Mesenteric fat pad (tissue), 1 donor: Measurements from ENCODE around the gene ECSCR. TPM values are rescaled to one million over a fixed set of nuclear protein-coding genes. Genes with fewer than 3 reads are reported as not detected.
A peak's percentile ranks its signal among the peaks of the same experiment; 100 is the strongest.
"Not testable (repeated sequence)": the region's sequence is repeated elsewhere in the genome, so short reads cannot be mapped to it uniquely, and the experiment has no call there.

Experiments used
- DNase-seq: peaks from one replicate; pipeline ENCODE4 v3.0.0-alpha.2; 2020; ENCODE audit warnings: low spot score
- total RNA-seq: library from RNA; stranded (reverse); fragmentation: NEBNext Ultra II Directional; extraction: Animal tissue kit (Norgen Biotek cat#: 25700); gene quantifications from one replicate; pipeline ENCODE4 v1.2.1, GENCODE V29; 2021
- donor health status: DM: yes; HTN: yes; CAD: no.

ECSCR gene
- total RNA-seq, 1 donor from 2014 or later, result 26.7 TPM

DNA sequence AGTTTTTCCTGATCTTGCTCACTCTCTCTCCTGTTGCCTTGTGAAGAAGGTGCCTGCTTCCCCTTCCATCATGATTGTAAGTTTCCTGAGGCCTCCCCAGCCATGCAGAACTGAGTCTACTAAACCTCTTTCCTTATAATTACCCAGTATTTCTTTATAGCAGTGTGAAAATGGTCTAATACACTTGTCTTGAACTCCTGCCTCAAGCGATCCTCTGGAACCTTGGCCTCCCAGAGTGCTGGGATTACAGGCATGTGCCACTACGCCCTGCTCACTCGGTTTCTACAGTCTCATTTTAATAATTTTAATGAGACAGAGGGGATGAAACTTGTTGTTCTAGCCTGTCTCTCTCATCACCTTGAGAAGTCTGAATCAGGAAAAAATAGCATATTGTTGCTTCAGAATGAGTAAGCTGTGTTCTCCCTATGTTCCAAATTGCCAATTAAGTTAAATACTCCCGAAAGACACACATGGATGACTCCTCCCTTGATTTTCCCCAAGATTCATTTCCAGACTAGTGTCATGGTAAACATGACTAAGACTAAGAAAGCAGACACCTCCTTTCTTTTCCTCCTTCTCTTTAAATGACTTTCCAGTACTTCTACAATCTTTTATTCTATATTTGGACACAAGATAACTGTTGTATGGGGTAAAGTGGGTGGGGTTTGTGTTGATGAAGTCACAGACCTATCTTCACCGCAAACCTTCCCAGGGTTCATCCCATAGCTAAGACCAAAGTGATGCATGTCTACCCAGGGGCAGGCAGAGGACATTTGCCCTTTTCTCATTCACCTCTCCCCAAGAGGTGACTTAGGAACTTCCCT, 15.4 kb downstream of the ECSCR start:
- DNase-seq, result no peak

DNA sequence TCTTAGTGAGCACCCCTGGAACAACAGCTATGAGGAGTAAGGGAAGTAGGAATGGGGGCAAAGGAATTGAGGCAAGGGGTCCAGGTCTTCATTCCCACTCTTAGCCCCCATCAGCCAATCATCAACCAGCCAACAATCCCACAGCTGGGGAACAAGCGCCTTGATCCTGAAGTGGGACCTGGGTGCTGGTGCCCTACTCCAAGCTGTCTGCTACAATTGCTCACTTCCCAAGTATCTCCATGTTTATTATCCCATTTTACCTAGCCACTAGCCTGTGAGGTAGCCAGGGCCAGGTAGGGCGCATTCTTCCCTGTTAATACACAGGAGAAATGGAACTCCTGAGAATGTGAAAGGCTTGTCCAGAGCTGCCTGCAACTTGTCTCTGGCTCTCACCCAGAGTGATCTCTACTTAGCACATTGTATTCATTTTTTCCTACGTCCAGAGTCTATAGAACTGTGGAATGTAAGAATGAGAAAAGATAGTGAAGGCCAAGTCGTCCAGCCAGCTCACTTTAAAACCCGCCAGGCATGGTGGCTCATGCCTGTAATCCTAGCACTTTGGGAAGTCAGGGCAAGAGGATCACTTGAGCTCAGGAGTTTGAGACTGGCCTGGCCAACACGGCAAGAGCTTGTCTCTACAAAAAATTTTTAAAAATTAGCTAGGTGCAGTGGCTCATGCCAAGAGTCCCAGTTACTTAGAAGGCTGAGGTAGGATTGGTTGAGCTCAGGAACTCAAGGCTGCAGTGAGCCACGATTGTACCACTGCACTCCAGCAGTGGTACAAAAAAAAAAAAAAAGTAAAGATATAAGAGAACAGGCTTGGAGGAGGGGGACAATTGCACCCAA, 17.0 kb downstream of the ECSCR start:
- no peak for DNase-seq

DNA sequence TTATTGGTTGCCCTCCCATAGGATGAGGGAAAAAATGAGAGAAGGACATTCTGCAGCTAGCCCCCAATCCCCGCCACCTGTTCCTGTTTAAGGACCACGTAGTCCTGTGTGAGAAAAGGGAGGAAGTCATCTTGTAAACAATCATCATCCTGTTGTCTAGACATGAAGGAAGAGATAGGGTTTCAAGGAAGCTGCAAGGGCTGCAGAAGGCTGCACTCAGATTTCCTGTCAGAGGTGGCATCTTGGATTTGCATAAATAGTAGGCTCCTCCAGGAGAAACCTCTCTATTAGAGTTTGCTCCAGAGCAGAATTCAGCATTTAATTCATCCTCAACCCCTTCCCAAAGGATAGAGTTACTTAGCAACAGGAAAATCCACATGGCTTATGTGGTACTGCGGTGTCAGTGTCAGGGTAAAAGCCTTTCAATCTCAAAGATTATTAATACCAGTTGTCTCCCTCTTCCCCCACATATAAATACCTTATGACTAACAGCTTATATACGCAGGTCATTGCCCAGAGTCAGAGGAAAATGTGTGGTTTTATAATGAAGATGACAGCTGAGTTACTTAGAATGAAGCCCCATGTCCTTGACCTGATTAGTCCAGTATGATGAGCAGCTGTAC, 18.6 kb downstream of the ECSCR start:
- DNase-seq, result peak; percentile 39

DNA sequence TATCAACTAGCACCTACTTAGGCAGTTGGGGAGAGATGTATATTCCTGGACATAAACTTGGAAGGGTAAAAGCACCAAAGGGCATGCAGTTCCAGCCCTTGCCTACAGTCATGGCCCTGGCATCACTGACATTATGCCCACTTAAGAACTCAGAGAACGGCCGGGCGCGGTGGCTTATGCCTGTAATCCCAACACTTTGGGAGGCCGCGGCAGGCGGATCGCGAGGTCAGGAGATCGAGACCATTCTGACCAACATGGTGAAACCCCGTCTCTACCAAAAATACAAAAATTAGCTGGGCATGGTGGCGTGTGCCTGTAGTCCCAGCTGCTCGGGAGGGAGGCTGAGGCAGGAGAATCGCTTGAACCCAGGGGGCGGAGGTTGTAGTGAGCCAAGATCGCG, 22.1 kb downstream of the ECSCR start:
- DNase-seq, result not testable (repeated sequence)

DNA sequence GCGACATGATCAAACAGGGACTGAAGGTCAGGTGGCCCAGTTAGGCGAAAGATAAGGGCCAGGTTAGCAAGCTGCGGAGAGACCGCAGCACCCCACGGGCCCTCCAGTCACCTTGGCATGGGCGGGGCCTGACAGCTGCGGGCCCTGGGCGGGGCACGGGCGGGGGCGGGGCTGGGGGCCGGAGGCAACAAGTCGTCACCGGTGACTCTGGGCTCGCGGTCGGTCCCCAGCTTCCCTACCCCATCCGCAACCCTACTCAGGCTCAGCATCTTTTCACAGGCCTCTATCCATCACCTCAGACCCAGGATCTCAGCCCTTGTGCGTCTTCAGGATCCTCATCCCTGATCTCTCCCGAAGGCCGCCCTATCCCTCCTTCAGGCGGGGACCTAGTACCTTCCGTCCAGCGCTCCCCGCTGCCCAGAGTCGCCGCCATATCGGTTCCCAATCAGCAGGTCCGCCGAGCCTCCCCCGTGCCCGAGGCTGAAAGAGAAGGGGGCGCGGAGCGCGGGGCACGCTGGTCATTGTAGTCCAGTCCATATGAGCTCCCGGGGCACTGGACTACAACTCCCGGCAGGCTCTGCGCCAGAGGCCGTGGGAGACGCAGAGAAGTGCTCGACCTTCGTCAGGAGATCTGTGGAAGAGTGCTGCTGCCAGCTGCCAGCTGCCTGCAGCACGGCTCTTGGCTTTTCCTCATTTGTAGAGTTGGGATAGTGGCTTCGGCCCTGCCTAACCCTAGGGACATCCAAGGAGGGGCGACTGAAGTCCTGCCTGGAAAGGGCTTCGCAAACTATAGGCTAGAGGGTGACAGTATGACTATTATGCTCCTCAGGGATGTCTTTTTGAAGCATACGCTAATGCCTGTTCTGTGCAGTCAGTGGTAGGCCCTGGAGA, 23.3 kb downstream of the ECSCR start, which contains the start of gene DNAJC18:
DNAJC18 (minus strand) TSS at position 513 of the 891 bp plus-strand sequence; CDS start at position 433, 80 bp downstream.
- peak; percentile 97 for DNase-seq

DNA sequence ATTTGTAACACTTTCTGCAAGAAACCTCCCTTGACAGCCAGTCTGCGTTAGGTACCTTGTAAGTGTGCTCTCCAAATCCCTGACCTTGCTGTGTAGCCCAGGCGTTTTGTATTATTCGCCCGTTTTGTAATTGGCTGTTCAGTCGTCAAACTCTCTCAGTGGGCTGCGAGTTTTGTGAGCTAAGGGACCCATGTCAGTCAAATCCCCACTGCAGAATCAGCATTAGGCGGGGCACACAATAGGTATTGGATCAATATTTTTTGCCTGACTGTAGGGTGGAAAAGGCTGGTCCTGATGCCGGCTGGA, 23.9 kb downstream of the ECSCR start:
- no peak for DNase-seq

DNA sequence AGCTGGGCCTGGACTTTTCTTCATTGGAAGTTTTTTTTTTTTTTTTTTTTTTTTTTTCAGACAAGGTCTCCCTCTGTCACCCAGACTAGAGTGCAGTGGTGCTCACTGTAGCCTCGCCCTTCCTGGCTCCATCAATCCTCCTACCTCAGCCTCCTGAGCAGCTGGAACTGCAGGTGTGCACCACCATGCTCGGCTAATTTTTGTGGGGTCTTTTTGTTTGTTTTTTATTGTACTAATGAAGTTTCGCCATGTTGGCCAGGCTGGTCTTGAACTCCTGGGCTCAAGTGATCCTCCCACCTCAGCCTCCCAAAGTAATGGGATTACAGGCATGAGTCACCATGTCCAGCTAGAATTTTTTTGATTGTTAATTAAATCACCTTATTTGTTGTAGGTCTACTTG, 26.9 kb downstream of the ECSCR start:
- no peak for DNase-seq

DNA sequence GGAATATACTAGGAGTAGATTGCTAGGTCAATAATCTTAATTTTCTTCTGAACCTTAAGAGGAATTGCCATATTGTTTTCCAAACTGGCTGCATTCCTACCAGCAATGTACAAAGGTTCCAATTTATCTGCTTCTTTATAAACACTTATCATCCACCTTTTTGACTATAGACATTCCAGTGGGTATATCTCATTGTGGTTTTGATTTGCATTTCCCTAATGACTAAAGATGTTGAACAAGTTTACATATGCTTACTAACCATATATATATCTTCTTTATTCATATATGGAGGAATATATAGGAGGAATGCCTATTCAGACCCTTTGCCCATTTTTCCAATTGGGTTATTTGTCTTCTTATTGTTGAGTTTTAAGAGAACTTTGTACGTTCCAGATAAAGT, 30.8 kb downstream of the ECSCR start:
- no peak for DNase-seq

DNA sequence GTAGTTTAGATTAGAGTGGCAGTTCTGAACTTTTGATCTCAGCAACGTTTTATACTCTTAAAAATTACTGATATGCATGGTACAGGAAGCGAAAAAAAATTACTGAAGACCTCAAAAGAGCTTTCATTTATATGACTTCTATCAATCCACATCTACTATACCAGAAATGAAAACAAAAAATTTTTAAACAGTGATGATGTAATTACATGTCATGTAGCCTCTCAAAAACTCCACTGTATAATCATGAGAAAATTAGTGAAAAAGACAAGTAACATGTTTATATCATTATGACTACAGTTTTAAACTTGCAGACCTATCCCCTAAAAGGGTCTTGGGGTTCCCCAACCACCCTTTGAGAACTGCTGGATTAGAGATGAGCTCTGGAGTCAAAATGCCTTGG, 32.5 kb downstream of the ECSCR start:
- DNase-seq, result no peak

DNA sequence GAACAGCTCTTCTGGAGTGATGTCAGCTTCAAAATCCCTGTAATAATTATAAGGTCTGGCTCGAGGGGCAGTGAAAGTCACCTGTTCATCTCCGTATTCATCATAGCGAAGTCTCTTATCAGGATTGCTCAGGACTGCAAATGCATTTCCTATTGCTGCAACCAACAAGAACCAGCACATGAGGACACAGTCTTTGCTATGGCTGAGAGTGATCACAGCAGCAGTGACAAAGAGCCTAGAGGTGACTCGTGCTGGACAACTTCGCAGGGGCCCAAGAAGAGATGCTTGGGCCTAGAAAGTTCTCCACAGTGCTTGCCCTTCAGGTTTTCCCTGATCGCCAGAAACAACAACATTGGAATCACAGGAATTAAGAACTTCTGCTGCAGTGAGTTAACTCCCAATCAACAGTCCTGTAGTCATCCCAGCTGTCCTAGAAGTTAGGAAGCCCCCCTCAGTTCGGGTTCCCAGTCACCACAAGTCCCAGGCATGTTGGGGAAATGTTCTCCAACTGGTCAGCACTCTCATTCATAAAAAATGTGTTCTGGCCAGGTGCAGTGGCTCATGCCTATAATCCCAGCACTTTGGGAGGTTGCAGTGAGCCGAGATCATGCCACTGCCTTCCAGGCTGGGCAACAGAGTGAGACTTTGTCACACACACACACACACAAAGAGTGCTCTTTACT, 36.2 kb downstream of the ECSCR start:
- DNase-seq, result no peak

DNA sequence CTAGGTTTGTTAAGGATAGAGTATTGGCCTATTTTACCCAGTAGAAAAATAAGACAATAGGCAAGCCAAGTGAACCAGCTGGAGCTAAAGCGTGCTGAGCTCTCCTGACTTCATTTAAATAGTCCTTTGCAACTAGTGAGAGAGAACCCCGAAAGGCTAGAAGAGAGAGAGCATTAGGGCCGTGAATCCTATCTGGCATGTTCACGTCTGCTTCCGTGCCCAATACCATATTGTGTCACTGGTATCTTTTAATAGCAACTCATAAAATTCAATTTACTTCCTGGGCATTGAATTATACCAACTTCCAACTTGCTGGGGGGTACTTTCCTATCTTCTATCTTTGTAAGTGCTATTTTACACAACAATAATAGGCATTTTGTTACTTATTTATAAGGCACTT, 37.0 kb downstream of the ECSCR start:
- no peak for DNase-seq

DNA sequence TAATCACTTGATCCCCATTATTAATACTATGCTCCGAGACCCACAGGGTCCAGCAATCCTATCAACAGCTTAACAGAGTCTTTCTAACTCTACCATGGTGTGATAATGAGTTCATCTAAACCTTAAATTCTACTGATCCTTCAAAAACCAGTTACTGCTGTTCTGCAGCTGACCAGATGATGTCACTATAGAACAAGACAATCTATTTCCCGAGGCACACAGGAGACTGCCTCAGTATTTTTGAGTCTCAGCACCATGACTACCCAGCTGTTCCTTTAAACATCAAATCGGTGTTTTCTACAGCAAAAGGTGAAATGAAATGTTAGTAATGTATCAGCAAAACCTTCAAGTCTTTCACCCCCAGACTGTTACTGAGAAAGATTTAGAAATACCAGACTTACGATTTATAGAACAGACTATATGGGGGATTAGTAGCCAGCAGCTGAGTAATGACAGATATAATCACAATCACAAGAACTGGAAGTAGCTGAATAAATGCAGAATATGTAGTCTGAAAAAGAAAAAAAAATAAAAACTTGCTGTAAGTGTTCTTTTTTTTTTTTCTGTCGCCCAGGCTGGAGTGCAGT, 40.1 kb downstream of the ECSCR start:
- DNase-seq, result no peak

DNA sequence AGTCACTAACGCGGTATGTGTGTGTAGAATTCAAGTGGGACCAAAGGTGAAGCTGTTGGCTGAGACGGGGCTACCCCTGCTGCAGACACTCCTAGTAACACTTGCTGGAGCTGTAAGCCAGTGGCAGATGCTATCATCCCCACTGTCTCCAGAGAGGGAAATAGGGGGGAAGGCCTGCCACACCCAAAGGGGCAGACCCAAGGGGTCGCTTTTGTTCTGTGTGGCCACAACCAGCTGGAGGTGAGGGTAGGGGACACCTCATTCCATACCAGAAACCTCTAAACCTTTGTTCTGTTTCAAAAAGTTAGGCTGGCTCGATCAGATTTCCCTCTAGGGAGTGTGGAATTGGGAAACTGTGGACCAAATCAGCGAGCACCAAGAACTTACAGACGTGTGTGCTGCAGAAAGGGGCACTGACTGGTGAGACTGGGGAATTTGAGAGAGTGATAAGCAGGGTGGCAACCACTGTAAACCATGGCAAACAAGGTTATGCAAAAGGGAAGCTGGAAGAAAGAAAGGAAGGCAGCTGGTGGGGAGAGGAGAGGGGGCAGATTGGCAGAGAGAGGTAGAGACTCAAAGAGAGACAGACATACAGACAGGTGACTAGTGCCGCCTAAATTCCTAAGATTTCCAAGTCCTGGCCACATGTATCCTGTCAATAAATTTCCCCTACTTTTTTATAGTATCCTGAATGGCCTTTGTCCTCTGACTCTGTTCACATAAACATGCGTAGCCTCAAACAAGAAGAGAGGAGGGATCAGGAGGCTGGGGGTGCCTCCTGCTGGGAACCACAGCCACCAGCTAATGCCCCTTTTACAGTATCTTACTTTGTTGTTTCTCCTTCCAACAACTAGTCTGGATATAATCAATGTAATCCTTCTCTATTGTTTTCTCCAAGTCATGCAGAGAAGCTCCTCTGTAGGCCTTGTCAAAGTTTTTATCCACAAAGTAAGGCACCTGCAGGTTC, 43.0 kb downstream of the ECSCR start:
- no peak for DNase-seq

DNA sequence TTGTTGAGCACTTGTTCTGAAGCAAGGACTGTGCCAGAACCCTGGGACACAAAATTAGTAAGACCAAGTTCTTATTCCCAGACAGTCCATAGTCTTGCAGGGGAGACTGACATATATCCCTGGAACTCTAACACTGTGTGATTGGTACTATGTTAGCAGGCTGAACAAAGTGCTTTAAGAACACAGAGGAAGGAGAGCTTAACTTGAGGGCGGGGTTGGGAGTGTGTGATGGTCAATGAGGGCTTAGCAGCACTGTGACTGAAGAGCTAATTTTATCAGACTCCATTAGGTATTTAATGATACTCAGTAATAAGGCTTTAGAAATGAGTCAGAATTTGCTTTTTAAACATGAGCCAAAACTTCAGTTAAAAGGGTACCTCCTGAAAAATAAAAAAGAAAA, 43.8 kb downstream of the ECSCR start:
- no peak for DNase-seq

DNA sequence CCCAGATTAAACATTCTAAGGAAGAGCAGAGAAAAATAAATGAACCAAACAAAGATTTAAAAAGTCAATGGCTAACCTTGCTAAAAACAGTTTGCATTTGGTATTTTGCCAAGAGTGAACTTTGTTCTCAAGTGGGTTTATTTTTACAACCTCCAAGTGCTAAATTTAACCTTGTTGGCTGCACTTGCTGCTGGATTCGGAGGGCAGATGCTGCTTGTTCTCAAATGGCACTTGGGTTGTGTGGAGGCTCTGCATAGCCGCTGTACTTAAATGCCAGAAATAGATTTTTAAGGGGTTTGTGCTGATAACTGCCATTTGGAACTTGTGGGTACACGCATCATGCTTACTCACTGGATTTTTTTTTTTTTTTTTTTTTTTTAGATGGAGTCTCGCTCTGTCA, 45.3 kb downstream of the ECSCR start:
- no peak for DNase-seq

DNA sequence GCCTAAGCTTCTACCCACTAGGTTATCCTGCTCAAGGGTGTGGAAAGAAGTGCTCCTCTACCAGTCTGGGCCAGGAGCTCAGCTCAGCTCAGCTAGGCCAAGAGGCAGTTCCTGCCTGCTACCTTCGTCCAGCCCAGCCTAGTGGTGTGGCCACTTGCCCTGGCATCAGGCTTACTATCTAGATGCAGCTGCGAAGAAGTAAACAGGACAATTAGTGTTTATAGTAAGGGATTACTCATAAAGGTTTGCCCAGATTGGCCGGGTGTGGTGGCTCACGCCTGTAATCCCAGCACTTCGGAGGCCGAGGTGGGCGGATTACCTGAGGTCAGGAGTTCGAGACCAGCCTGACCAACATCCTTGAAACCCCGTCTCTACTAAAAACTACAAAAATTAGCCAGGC, 45.9 kb downstream of the ECSCR start:
- no peak for DNase-seq

DNA sequence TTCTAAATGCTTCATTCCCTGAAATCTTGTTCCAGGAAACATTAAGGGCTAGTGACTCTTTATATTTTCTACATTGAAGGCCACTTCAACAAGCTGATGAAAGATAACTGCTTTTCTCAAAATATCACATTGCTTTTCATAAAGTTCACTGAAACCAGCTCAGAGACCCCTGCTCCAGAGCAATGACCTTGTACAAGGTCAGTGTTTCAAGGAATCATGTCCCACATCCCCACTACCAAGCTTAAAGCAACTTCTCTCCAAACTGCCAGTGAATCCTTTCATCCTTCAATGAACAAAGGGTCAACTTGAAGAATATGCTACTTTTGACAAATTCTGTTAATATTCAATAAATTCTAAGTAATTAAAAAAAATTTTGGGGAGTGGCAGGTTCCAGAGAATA, 46.7 kb downstream of the ECSCR start:
- no peak for DNase-seq

DNA sequence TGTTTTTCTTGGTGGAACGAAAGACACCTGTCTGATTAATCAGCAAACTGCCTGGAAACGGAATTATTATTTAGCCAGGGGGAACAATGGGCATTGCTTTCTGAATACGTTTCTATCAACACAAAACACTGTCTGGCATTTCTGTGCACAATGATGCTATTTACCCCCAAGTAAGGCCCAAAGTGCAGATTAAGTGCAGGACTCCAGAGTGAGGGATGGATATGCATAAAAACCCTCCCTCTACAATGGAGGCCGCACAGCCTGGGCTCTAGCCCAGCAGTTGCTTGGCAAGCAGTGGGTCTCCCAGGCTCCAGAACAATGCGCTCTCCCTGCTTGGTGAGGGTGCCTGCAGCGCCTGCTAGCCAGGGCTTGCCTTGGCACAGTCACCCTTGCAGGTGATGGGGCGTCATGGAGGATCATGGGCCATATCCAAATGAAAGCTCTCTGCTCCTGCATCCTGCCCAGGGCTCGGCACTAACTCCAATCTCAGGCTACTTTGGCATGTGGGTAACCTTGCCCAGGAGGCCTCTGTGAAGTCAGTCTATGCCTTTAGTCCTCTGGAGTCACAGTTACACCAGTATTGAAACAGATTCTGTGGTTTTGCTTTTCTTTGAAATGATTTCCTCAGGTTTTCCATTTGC, 47.2 kb downstream of the ECSCR start:
- no peak for DNase-seq
